HEK293T (cell line): ENCODE data around the gene SCN8A.

Source experiments
- CTCF ChIA-PET: fragments of 350-600 bp; formaldehyde crosslinking; extraction: SDS; loops from one replicate; lab custom pipeline; 2021; ENCODE audit warnings: antibody characterized with exemption, inconsistent platforms; lab: Yijun Ruan, JAX
- POLR2A ChIA-PET: fragments of 350-600 bp; formaldehyde crosslinking; extraction: SDS; loops from one replicate; lab custom pipeline; 2020; ENCODE audit warnings: antibody characterized with exemption, inconsistent platforms; lab: Yijun Ruan, JAX
- DNase-seq: peaks from one replicate; pipeline ENCODE4 v3.0.0; 2012; ENCODE audit warnings: mixed read lengths; ENCODE audit errors: extremely low spot score
- ARNT ChIP-seq: fragments of 450-650 bp; IDR thresholded peaks from 2 replicates; pipeline ENCODE4 v1.6.1; 2017; ENCODE audit warnings: mild to moderate bottlenecking
- BHLHE40 ChIP-seq: fragments of 450-650 bp; IDR thresholded peaks from 2 replicates; pipeline ENCODE4 v1.6.1; 2016; ENCODE audit warnings: mild to moderate bottlenecking, moderate library complexity, borderline replicate concordance
- CTBP1 ChIP-seq: fragments of 450-650 bp; IDR thresholded peaks from 2 replicates; pipeline ENCODE4 v1.6.1; 2016; ENCODE audit warnings: borderline replicate concordance
- ELF4 ChIP-seq: fragments of 450-650 bp; IDR thresholded peaks from 2 replicates; pipeline ENCODE4 v1.6.1; 2017; ENCODE audit warnings: antibody characterized with exemption
- FOXA1 ChIP-seq: fragments of 450-650 bp; IDR thresholded peaks from 2 replicates; pipeline ENCODE4 v1.6.1; 2016; ENCODE audit warnings: mild to moderate bottlenecking
- FOXK2 ChIP-seq: fragments of 450-650 bp; IDR thresholded peaks from 2 replicates; pipeline ENCODE4 v1.6.1; 2016; ENCODE audit warnings: mild to moderate bottlenecking
- FOXM1 ChIP-seq: fragments of 450-650 bp; IDR thresholded peaks from 2 replicates; pipeline ENCODE4 v1.6.1; 2017; ENCODE audit warnings: mild to moderate bottlenecking, borderline replicate concordance
- HDGF ChIP-seq: fragments of 450-650 bp; IDR thresholded peaks from 2 replicates; pipeline ENCODE4 v1.6.1; 2017; ENCODE audit warnings: antibody characterized with exemption, borderline replicate concordance
- L3MBTL2 ChIP-seq: fragments of 450-650 bp; conservative IDR thresholded peaks from 2 replicates; pipeline ENCODE4 v1.6.1; 2016; ENCODE audit warnings: mild to moderate bottlenecking
- LEF1 ChIP-seq: fragments of 450-650 bp; IDR thresholded peaks from 2 replicates; pipeline ENCODE4 v1.6.1; 2017; ENCODE audit warnings: mild to moderate bottlenecking, borderline replicate concordance
- NFRKB ChIP-seq: fragments of 450-650 bp; IDR thresholded peaks from 2 replicates; pipeline ENCODE4 v1.6.1; 2016; ENCODE audit warnings: mild to moderate bottlenecking, moderate library complexity
- SP1 ChIP-seq: fragments of 450-650 bp; IDR thresholded peaks from 2 replicates; pipeline ENCODE4 v1.6.1; 2017
- SUZ12 ChIP-seq: fragments of 450-650 bp; IDR thresholded peaks from 2 replicates; pipeline ENCODE4 v1.6.1; 2016; ENCODE audit warnings: mild to moderate bottlenecking
- TARDBP ChIP-seq: fragments of 450-650 bp; IDR thresholded peaks from 2 replicates; pipeline ENCODE4 v1.6.1; 2016
- ZNF384 ChIP-seq: fragments of 450-650 bp; IDR thresholded peaks from 2 replicates; pipeline ENCODE4 v1.6.1; 2016
- TF ChIP-seq, protein P1 (sequence below): fragments of 450-650 bp; IDR thresholded peaks from 2 replicates; pipeline ENCODE4 v1.6.1; 2016

The SCN8A gene

DNA sequence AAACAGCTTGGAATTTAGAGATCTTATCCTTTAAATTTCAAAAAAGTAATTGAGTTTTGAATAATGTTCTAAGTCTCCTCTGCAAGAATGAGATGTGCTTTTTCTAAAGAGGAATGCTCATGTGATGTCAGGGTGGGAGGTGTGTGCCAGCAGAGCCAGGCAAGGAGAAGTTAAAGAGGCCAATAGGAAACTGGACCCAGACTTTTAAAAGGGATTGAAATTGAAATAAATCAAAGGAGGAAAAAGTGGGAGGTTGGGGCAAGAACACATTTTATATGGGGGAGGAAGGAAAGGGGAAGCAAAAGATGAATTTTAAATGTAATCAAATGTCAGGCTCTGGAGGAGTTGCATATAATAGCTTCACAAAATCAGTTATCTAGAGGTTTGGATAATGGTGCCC, 131.4 kb downstream of the SCN8A start:
- DNase-seq, result no peak
- TF ChIP-seq CTBP1 (no peak), SP1 (no peak), ZNF384 (no peak), HDGF (no peak), L3MBTL2 (no peak), NFRKB (no peak), SUZ12 (no peak), ELF4 (no peak), BHLHE40 (no peak), FOXA1 (no peak), FOXK2 (no peak), FOXM1 (no peak), LEF1 (no peak), ARNT (no peak), TARDBP (no peak)
- TF ChIP-seq, protein P1, sequence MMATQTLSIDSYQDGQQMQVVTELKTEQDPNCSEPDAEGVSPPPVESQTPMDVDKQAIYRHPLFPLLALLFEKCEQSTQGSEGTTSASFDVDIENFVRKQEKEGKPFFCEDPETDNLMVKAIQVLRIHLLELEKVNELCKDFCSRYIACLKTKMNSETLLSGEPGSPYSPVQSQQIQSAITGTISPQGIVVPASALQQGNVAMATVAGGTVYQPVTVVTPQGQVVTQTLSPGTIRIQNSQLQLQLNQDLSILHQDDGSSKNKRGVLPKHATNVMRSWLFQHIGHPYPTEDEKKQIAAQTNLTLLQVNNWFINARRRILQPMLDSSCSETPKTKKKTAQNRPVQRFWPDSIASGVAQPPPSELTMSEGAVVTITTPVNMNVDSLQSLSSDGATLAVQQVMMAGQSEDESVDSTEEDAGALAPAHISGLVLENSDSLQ, result no peak
- POLR2A ChIA-PET, result no interaction called here
- CTCF ChIA-PET, result interaction anchor here (0.7 kb wide), 1 partner anchor 419 kb away, joined by 3 read pairs; no protein-coding TSS in a partner anchor

DNA sequence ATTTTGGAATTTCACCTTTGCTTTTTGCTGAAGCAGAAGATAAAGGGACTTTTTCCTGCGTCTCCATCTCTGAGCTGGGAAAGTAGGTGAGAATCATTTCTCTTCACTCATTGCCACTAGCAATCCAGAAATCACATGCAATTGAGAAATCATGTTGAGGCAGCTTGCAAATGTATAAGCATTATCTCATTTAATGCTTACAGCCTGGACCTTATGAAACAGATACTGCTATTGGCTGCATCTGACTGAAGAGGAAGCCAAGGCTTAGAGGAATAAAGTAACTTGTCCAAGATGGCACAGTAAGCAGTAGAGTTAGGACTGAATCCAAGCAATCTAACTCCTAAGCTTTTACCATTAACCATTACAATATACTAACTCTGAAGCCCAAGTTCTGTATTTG, 135.1 kb downstream of the SCN8A start:
- ChIA-PET CTCF (no interaction called here), POLR2A (no interaction called here)
- TF ChIP-seq L3MBTL2 (no peak), FOXK2 (no peak), LEF1 (no peak), NFRKB (no peak), SUZ12 (no peak)
- no peak for DNase-seq

DNA sequence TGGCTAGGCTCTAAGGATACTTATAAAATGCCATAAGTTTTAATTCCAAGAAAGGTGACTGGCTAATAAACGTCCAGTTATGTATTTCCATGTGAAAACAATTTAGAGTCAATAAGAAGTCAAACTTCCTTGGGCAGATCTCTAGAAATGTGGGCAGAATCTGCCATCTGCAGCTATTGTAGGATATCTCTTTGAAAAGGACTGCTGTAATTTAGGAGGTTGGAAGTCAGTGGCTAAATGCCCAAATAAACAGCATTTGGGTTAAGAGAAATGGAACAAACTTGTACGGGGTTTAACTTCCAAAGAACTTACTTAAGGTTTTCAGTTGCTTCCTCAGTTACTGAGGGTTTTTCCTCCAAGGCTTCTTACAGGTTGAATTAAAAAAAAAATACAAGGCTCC, 135.9 kb downstream of the SCN8A start:
- TF ChIP-seq FOXA1, result no peak
- TF ChIP-seq ARNT, result no peak
- TF ChIP-seq NFRKB, result no peak
- no peak for TF ChIP-seq TARDBP
- no peak for TF ChIP-seq HDGF
- no peak for TF ChIP-seq FOXK2
- no peak for TF ChIP-seq FOXM1
- no peak for TF ChIP-seq SUZ12
- TF ChIP-seq, protein P1, result no peak
- TF ChIP-seq SP1, result no peak
- TF ChIP-seq CTBP1, result no peak
- no peak for TF ChIP-seq ELF4
- no peak for TF ChIP-seq LEF1
- no peak for TF ChIP-seq L3MBTL2
- no peak for TF ChIP-seq BHLHE40
- no peak for TF ChIP-seq ZNF384
- CTCF ChIA-PET, result no interaction called here
- DNase-seq, result no peak
- POLR2A ChIA-PET, result no interaction called here

DNA sequence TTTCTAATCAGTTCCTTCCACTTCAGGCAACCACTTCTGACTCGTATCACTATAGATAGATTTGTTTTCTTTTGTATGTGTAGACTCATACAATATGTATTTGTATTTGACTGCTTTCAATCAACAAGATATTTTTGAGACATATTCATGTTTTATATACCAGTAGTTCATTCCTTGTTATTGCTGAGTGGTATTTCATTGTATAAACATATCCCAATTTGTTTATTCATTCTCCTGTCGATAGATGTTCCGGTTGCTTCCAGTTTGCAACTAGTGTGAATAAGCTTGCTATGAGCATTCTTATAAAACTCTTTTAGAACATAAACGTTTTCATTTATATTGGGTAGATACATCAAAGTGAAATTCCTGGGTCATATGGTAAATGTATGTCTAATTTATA, 138.3 kb downstream of the SCN8A start:
- ChIA-PET CTCF (no interaction called here), POLR2A (no interaction called here)
- no peak for DNase-seq
- TF ChIP-seq ELF4 (no peak), LEF1 (no peak), L3MBTL2 (no peak), FOXK2 (no peak), ZNF384 (no peak), FOXA1 (no peak), FOXM1 (no peak), HDGF (no peak)

DNA sequence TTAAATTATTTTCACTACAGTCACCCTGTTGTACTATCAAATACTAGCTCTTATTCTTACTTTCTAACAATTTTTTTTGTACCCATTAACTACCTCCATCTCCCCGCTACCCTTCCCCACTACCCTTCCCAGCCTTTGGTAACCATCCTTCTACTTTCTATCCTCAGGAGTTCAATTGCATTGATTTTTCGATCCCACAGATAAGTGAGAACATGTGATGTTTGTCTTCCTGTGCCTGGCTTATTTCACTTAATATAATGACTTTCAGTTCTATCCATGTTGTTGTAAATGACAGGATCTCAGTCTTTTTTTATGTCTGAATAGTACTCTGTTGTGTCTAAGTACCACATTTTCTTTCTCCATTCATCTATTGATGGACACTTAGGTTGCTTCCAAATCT, 139.7 kb downstream of the SCN8A start:
- TF ChIP-seq, protein P1, result no peak
- TF ChIP-seq ELF4, result no peak
- TF ChIP-seq FOXM1, result no peak
- TF ChIP-seq L3MBTL2, result no peak
- TF ChIP-seq FOXK2, result no peak
- TF ChIP-seq FOXA1, result no peak
- no peak for TF ChIP-seq HDGF
- no peak for TF ChIP-seq TARDBP
- no peak for TF ChIP-seq BHLHE40
- ChIA-PET CTCF (no interaction called here), POLR2A (no interaction called here)
- no peak for DNase-seq

DNA sequence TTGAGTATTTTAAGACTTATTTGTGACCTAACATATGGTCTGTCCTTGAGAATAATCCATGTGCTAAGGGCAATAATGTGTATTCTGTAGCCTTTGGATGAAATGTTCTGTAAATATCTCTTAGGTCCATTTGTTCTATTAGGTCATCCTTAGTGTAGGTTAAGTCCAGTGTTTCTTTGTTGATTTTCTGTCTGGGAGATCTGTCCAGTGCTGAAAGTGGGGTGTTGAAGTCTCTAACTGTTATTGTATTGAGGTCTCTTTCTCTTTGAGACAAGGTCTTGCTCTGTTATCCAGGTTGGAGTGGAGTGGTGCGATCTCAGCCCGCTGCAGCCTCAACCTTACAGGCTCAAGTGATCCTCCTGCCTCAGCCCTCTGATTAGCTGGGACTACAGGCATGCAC, 149.5 kb downstream of the SCN8A start:
- no peak for DNase-seq
- ChIA-PET CTCF (no interaction called here), POLR2A (no interaction called here)
- TF ChIP-seq FOXA1, result no peak

DNA sequence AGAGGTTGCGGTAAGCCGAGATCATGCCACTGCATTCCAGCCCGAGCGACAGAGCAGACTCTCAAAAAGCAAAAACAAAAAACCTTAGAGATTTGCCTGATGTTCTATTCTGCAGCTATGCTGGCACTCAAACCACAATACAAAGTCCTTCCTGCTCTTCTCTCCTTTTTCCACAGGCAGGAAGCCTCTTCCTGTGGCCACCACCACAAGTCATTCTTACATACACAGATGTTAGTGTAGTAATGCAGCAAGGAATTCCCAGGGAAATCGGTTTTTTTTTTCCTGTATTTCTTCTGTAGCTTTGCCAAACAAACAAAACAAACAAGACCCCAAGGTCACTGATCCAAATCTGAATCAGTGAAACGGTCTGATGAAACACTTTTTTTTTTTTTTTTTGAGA, 153.2 kb downstream of the SCN8A start:
- DNase-seq, result no peak
- ChIA-PET CTCF (no interaction called here), POLR2A (no interaction called here)
- TF ChIP-seq CTBP1 (no peak), ELF4 (no peak), L3MBTL2 (no peak), HDGF (no peak), TARDBP (no peak), LEF1 (no peak)
